Fibroblast of the aortic adventitia (primary cell): ENCODE measurements around the gene RPS14. TPM values are rescaled to one million over a fixed set of nuclear protein-coding genes. Genes with fewer than 3 reads are reported as not detected.
"Not testable (repeated sequence)": the region's sequence is repeated elsewhere in the genome, so short reads cannot be mapped to it uniquely, and the experiment has no call there.

Experiments
- DNase-seq: peaks from one replicate; pipeline ENCODE4 v3.0.0-alpha.2; 2010; ENCODE audit warnings: low read depth
- H3K4me3 ChIP-seq: 2 replicates; pipeline ENCODE4 v1.5.1; 2011; ENCODE audit warnings: low read depth, mild to moderate bottlenecking, control low read depth, low read length, moderate library complexity
- CTCF ChIP-seq: IDR thresholded peaks from 2 replicates; pipeline ENCODE4 v1.5.1; 2011; ENCODE audit warnings: mild to moderate bottlenecking, low read length, control low read depth, inconsistent platforms; ENCODE audit not compliant: insufficient read depth
- total RNA-seq: library from RNA; depleted of rRNA; stranded (reverse); fragments of >200 nt; gene quantifications from 2 replicates; pipeline ENCODE4 v1.2.3, GENCODE V29; 2012; ENCODE audit warnings: low replicate concordance

The RPS14 gene
- total RNA-seq, 1 donor, result 3,861 TPM

- DNase-seq, result no peak
- no peak overlapping the region for H3K4me3 ChIP-seq
- TF ChIP-seq CTCF, result no peak
These were observed 18.5 kb downstream of the RPS14 start for GRCh38 chr5:150431048-150431447.

- no peak for DNase-seq
- no peak for TF ChIP-seq CTCF
- no peak overlapping the region for H3K4me3 ChIP-seq
These were observed 20.1 kb downstream of the RPS14 start for GRCh38 chr5:150429410-150429873.

- DNase-seq, result no peak
- no peak overlapping the region for H3K4me3 ChIP-seq
- TF ChIP-seq CTCF, result no peak
These were observed 20.6 kb downstream of the RPS14 start for GRCh38 chr5:150428978-150429377.

- H3K4me3 ChIP-seq, result no peak overlapping the region
- no peak for TF ChIP-seq CTCF
- peak; percentile 62 for DNase-seq
These were observed 21.2 kb downstream of the RPS14 start for GRCh38 chr5:150428106-150428876.

GRCh38 chr5:150426165-150426564 is 23.4 kb downstream of the RPS14 start:
- not testable (repeated sequence) for H3K4me3 ChIP-seq

GRCh38 chr5:150422758-150423157 is 26.8 kb downstream of the RPS14 start:
- H3K4me3 ChIP-seq, result no peak overlapping the region
- TF ChIP-seq CTCF, result no peak
- DNase-seq, result no peak

More at GRCh38 chr5:150426165-150426564, 23.4 kb downstream of the RPS14 start:
- not testable (repeated sequence) for DNase-seq

- DNase-seq, result no peak
- no peak for TF ChIP-seq CTCF
- H3K4me3 ChIP-seq, result no peak overlapping the region
These were observed 27.5 kb downstream of the RPS14 start for GRCh38 chr5:150422075-150422474.
